PC-9 (cell line): ENCODE data around the gene ASCC3. TPM values are rescaled to one million over a fixed set of nuclear protein-coding genes. Genes with fewer than 3 reads are reported as not detected.

Experiments used
- BruUV-seq: library from RNA; stranded (reverse); fragments of 400-500 nt; replicated peaks from 2 replicates; lab custom pipeline; 2021; lab: Mats Ljungman, UMichigan
- CTCF ChIA-PET: fragments of 300-600 bp; sonication (Branson Sonifier 250); formaldehyde crosslinking; loops from one replicate; lab custom pipeline; 2022; ENCODE audit warnings: antibody characterized with exemption; lab: Charles Lee
- POLR2A ChIA-PET: fragments of 300-600 bp; sonication (Branson Sonifier 250); formaldehyde crosslinking; loops from one replicate; lab custom pipeline; 2022; ENCODE audit warnings: antibody characterized with exemption; ENCODE audit not compliant: unreplicated experiment; lab: Charles Lee
- DNase-seq, 2 experiments: peaks; one replicate each; pipeline versions ENCODE4 v3.0.0 to v3.0.0-alpha.2; 2015 to 2022; ENCODE audit warnings: mixed read lengths in 1 of 2
- H2AFZ ChIP-seq: fragments of 200-600 bp; sonication (generic); 2 replicates; pipeline ENCODE4 v1.8.1; 2017; ENCODE audit warnings: antibody characterized with exemption
- H3F3A ChIP-seq: fragments of 200-600 bp; sonication (generic); 2 replicates; pipeline ENCODE4 v1.8.1; 2017; ENCODE audit warnings: antibody characterized with exemption, mild to moderate bottlenecking, low read depth; ENCODE audit not compliant: insufficient read depth
- H3K27ac ChIP-seq: fragments of 200-600 bp; sonication (generic); 2 replicates; pipeline ENCODE4 v1.6.1; 2016; ENCODE audit warnings: mixed run types
- H3K27me3 ChIP-seq: fragments of 200-600 bp; sonication (generic); 2 replicates; pipeline ENCODE4 v1.6.1; 2016; ENCODE audit warnings: low read depth, mixed run types; ENCODE audit not compliant: insufficient read depth
- H3K36me3 ChIP-seq: fragments of 200-600 bp; sonication (generic); 2 replicates; pipeline ENCODE4 v1.6.1; 2016; ENCODE audit warnings: low read depth, mixed run types
- H3K4me1 ChIP-seq: fragments of 200-600 bp; sonication (generic); replicated peaks from 2 replicates; pipeline ENCODE4 v1.6.1; 2016; ENCODE audit warnings: mixed run types; ENCODE audit not compliant: insufficient read depth
- H3K4me2 ChIP-seq: fragments of 200-600 bp; sonication (generic); 2 replicates; pipeline ENCODE4 v1.6.1; 2017; ENCODE audit warnings: mixed run types
- H3K4me3 ChIP-seq: fragments of 200-600 bp; sonication (generic); 2 replicates; pipeline ENCODE4 v1.6.1; 2016; ENCODE audit warnings: mixed run types
- H3K79me2 ChIP-seq: fragments of 200-600 bp; sonication (generic); 2 replicates; pipeline ENCODE4 v1.6.1; 2017; ENCODE audit warnings: low read depth, mixed run types
- H3K9me2 ChIP-seq: fragments of 200-600 bp; sonication (generic); 2 replicates; pipeline ENCODE4 v1.8.1; 2017; ENCODE audit warnings: mild to moderate bottlenecking; ENCODE audit not compliant: insufficient read depth
- H3K9me3 ChIP-seq: fragments of 200-600 bp; sonication (generic); 2 replicates; pipeline ENCODE4 v1.8.1; 2016; ENCODE audit warnings: low read depth; ENCODE audit not compliant: insufficient read depth
- H4K20me1 ChIP-seq: fragments of 200-600 bp; sonication (generic); 2 replicates; pipeline ENCODE4 v1.8.1; 2017; ENCODE audit not compliant: insufficient read depth
- CTCF ChIP-seq: fragments of 200-600 bp; sonication (generic); conservative IDR thresholded peaks from 2 replicates; pipeline ENCODE4 v1.6.1; 2017; ENCODE audit warnings: mixed run types, antibody characterized with exemption, mild to moderate bottlenecking, moderate library complexity
- EZH2 ChIP-seq: fragments of 200-600 bp; sonication (generic); IDR thresholded peaks from 2 replicates; pipeline ENCODE4 v1.8.0; 2017; ENCODE audit warnings: antibody characterized with exemption, low read depth
- intact Hi-C: fragments of 100-400 bp; cut with micrococcal nuclease; formaldehyde crosslinking; loops from one replicate; pipeline ENCODE4 v1.10.0; 2022; ENCODE audit not compliant: unreplicated experiment
- total RNA-seq: library from RNA; stranded (reverse); gene quantifications from 2 replicates; pipeline ENCODE4 v1.2.3, GENCODE V29; 2021

Gene ASCC3
- total RNA-seq, 1 experiment from 2014 or later = 29.4 TPM

- no peak for DNase-seq
- intact Hi-C loops = loop anchor here (5.0 to 10.0 kb wide), 3 partner anchors 123 to 246 kb away; no protein-coding TSS in a partner anchor
- Histone ChIP-seq H3K9me3 (no peaks in the 10 kb centered on the region), H3K4me2 (no peak overlapping the region), H3K79me2 (no peaks in the 10 kb centered on the region), H3K9me2 (no peaks in the 10 kb centered on the region), H2AFZ (no peak overlapping the region), H3K27ac (no peak overlapping the region), H3K36me3 (no peaks in the 10 kb centered on the region), H3F3A (no peaks in the 10 kb centered on the region), H3K27me3 (no peaks in the 10 kb centered on the region), H4K20me1 (no peaks in the 10 kb centered on the region), H3K4me3 (no peak overlapping the region), H3K4me1 (no peaks in the 10 kb centered on the region)
- BruUV-seq = no TSS peak
- CTCF ChIA-PET = interaction anchor here (0.6 kb wide), 1 partner anchor 26 kb away, joined by 4 read pairs; no protein-coding TSS in a partner anchor
- POLR2A ChIA-PET = no interaction called here
- TF ChIP-seq CTCF = no peak
- no peak for TF ChIP-seq EZH2
These were observed 410.6 kb downstream of the ASCC3 start for GRCh38 chr6:100470422-100471120.

GRCh38 chr6:100469101-100469859 is 411.8 kb downstream of the ASCC3 start:
- H3K9me2 ChIP-seq = no peaks in the 10 kb centered on the region
- H3F3A ChIP-seq = no peaks in the 10 kb centered on the region
- intact Hi-C loops = no loop called here
- no TSS peak for BruUV-seq
- ChIA-PET CTCF (no interaction called here), POLR2A (no interaction called here)
- no peak overlapping the region for H3K4me2 ChIP-seq
- H3K27me3 ChIP-seq = no peaks in the 10 kb centered on the region
- no peaks in the 10 kb centered on the region for H4K20me1 ChIP-seq
- H2AFZ ChIP-seq = no peak overlapping the region
- TF ChIP-seq EZH2 = no peak
- TF ChIP-seq CTCF = no peak
- H3K4me1 ChIP-seq = no peaks in the 10 kb centered on the region
- no peak overlapping the region for H3K4me3 ChIP-seq
- no peaks in the 10 kb centered on the region for H3K9me3 ChIP-seq
- DNase-seq = no peak
- no peaks in the 10 kb centered on the region for H3K79me2 ChIP-seq
- no peak overlapping the region for H3K27ac ChIP-seq
- no peaks in the 10 kb centered on the region for H3K36me3 ChIP-seq

GRCh38 chr6:100468016-100468622 is 413.0 kb downstream of the ASCC3 start:
- no peak overlapping the region for H2AFZ ChIP-seq
- BruUV-seq = no TSS peak
- H3K4me3 ChIP-seq = no peak overlapping the region
- no peaks in the 10 kb centered on the region for H3F3A ChIP-seq
- no peaks in the 10 kb centered on the region for H3K9me2 ChIP-seq
- H3K79me2 ChIP-seq = no peaks in the 10 kb centered on the region
- H3K27me3 ChIP-seq = no peaks in the 10 kb centered on the region
- H3K36me3 ChIP-seq = no peaks in the 10 kb centered on the region
- no peak overlapping the region for H3K27ac ChIP-seq
- TF ChIP-seq EZH2 (no peak), CTCF (no peak)
- intact Hi-C loops = no loop called here
- ChIA-PET POLR2A (no interaction called here), CTCF (no interaction called here)
- no peaks in the 10 kb centered on the region for H3K4me1 ChIP-seq
- no peak overlapping the region for H3K4me2 ChIP-seq
- no peaks in the 10 kb centered on the region for H4K20me1 ChIP-seq
- DNase-seq = no peak
- no peaks in the 10 kb centered on the region for H3K9me3 ChIP-seq
